HL-60 (cell line): ENCODE results near the gene UBAC2.

ENCODE experiments used
- DNase-seq, 2 experiments: peaks; one replicate each; pipeline ENCODE4 v3.0.0-alpha.2; 2010 to 2020; ENCODE audit warnings: low read depth in 1 of 2, low spot score in 1 of 2
- H3K27ac ChIP-seq: fragments of 250-450 bp; sonication (Bioruptor Pico); replicated peaks from 2 replicates; pipeline ENCODE4 v1.5.1; 2020; ENCODE audit warnings: mild to moderate bottlenecking, moderate library complexity
- H3K27me3 ChIP-seq: fragments of 250-450 bp; sonication (Bioruptor Pico); 2 replicates; pipeline ENCODE4 v1.5.1; 2021; ENCODE audit warnings: mild to moderate bottlenecking, moderate library complexity; ENCODE audit not compliant: insufficient read depth, poor library complexity, severe bottlenecking
- H3K4me3 ChIP-seq: replicated peaks from 2 replicates; pipeline ENCODE4 v1.5.1; 2011; ENCODE audit warnings: mild to moderate bottlenecking, control low read depth, low read length; ENCODE audit not compliant: insufficient read depth
- CTCF ChIP-seq: IDR thresholded peaks from one replicate; pipeline ENCODE4 v1.5.1; 2011; ENCODE audit warnings: low read length, control low read depth, inconsistent platforms; ENCODE audit not compliant: insufficient read depth
- GABPA ChIP-seq: IDR thresholded peaks from 2 replicates; pipeline ENCODE4 v1.6.1; 2012; ENCODE audit warnings: low read depth
- POLR2AphosphoS5 ChIP-seq: IDR thresholded peaks from 2 replicates; pipeline ENCODE4 v1.6.1; 2012; ENCODE audit warnings: low read depth
- REST ChIP-seq: IDR thresholded peaks from 2 replicates; pipeline ENCODE4 v1.6.1; 2012; ENCODE audit warnings: low read depth; ENCODE audit not compliant: insufficient replicate concordance
- SPI1 ChIP-seq: IDR thresholded peaks from 2 replicates; pipeline ENCODE4 v1.6.1; 2012; ENCODE audit warnings: low read depth, mild to moderate bottlenecking, borderline replicate concordance

Gene UBAC2

GRCh38 chr13:99351772-99352171 lies 151.1 kb downstream of the UBAC2 start:
- Histone ChIP-seq H3K27me3 (no peaks in the 10 kb centered on the region), H3K4me3 (no peak overlapping the region), H3K27ac (no peak overlapping the region)
- no peak for DNase-seq
- no peak for TF ChIP-seq GABPA
- TF ChIP-seq POLR2AphosphoS5, result no peak
- no peak for TF ChIP-seq CTCF
- TF ChIP-seq SPI1, result no peak
- no peak for TF ChIP-seq REST

- TF ChIP-seq GABPA, result no peak
- no peak for TF ChIP-seq POLR2AphosphoS5
- TF ChIP-seq SPI1, result no peak
- no peak for TF ChIP-seq REST
- TF ChIP-seq CTCF, result no peak
- no peak overlapping the region for H3K4me3 ChIP-seq
- no peaks in the 10 kb centered on the region for H3K27me3 ChIP-seq
- DNase-seq, result no peak
- no peak overlapping the region for H3K27ac ChIP-seq
Observed at GRCh38 chr13:99352351-99353245, 151.9 kb downstream of the UBAC2 start.

GRCh38 chr13:99353246-99353600 lies 152.6 kb downstream of the UBAC2 start:
- H3K4me3 ChIP-seq, result no peak overlapping the region
- H3K27ac ChIP-seq, result no peak overlapping the region
- DNase-seq, result no peak
- no peak for TF ChIP-seq POLR2AphosphoS5
- TF ChIP-seq SPI1, result no peak
- no peak for TF ChIP-seq CTCF
- no peak for TF ChIP-seq REST
- TF ChIP-seq GABPA, result no peak
- no peaks in the 10 kb centered on the region for H3K27me3 ChIP-seq
